ENCODE results near the gene RPS26. TPM values are rescaled to one million over a fixed set of nuclear protein-coding genes. Genes with fewer than 3 reads are reported as not detected.
A peak's percentile ranks its signal among the peaks of the same experiment; 100 is the strongest.
"Not testable (repeated sequence)": the region's sequence is repeated elsewhere in the genome, so short reads cannot be mapped to it uniquely, and the experiment has no call there.

Gene RPS26
- total and polyA plus RNA-seq, 3 experiments from 2014 or later: 48.8 to 1,127 (median 59.9) TPM

- H3K27me3 ChIP-seq (ENCODE audit: insufficient read depth, low read length, poor library complexity, severe bottlenecking); POLR2A ChIA-PET; H3K4me3 ChIP-seq (ENCODE audit: low read length); H3K4me1 ChIP-seq (ENCODE audit: insufficient read depth, low read length); H3K27ac Mint-ChIP-seq; DNase-seq; H3K27ac ChIP-seq (ENCODE audit: low read depth, low read length); H3K9me3 Mint-ChIP-seq; H3K9me3 ChIP-seq (ENCODE audit: low read length); H3K27me3 Mint-ChIP-seq; H3K36me3 Mint-ChIP-seq; H3K36me3 ChIP-seq (ENCODE audit: insufficient read depth, low read length); H3K4me3 Mint-ChIP-seq: not testable (repeated sequence)
- CTCF ChIA-PET: interaction anchor here (0.7 to 4.7 kb wide), 2 partner anchors 23 to 25 kb away, joined by 4 to 21 read pairs; partner anchors contain the start of gene RAB5B
- peaks cover 11 to 14% (median 13%) of the 10 kb centered on the region in 3 donors for H3K4me1 Mint-ChIP-seq
These were observed 42.2 kb upstream of the RPS26 start for GRCh38 chr12:55999522-55999921.

- H3K4me3 ChIP-seq (ENCODE audit: low read length); H3K36me3 Mint-ChIP-seq; H3K27ac ChIP-seq (ENCODE audit: low read depth, low read length); H3K9me3 Mint-ChIP-seq; H3K27me3 Mint-ChIP-seq; DNase-seq; H3K9me3 ChIP-seq (ENCODE audit: low read length); H3K4me3 Mint-ChIP-seq; H3K4me1 ChIP-seq (ENCODE audit: insufficient read depth, low read length); H3K27ac Mint-ChIP-seq; H3K36me3 ChIP-seq (ENCODE audit: insufficient read depth, low read length); POLR2A ChIA-PET; H3K27me3 ChIP-seq (ENCODE audit: insufficient read depth, low read length, poor library complexity, severe bottlenecking): not testable (repeated sequence)
- CTCF ChIA-PET: interaction anchor here (0.7 to 4.7 kb wide), 3 partner anchors 22 to 28 kb away, joined by 3 to 21 read pairs (median 4); partner anchors contain the start of gene RAB5B
- H3K4me1 Mint-ChIP-seq: peaks cover 11 to 15% (median 14%) of the 10 kb centered on the region in 3 donors
These were observed 41.6 kb upstream of the RPS26 start for GRCh38 chr12:55999999-56000540.

- H3K4me3 ChIP-seq (ENCODE audit: low read length): no peak overlapping the region
- peaks cover 8 to 16% (median 10%) of the 10 kb centered on the region in 3 donors for H3K4me1 Mint-ChIP-seq
- no peaks in the 10 kb centered on the region for H3K9me3 Mint-ChIP-seq
- peaks cover 0 to 5% of the 10 kb centered on the region in 2 donors for H3K27me3 Mint-ChIP-seq
- no peak overlapping the region for H3K27ac ChIP-seq (ENCODE audit: low read depth, low read length)
- ChIA-PET POLR2A (no interaction called here), CTCF (no interaction called here)
- H3K9me3 ChIP-seq (ENCODE audit: low read length): no peaks in the 10 kb centered on the region
- H3K4me3 Mint-ChIP-seq: no peak overlapping the region
- no peak overlapping the region for H3K27ac Mint-ChIP-seq
- no peak for DNase-seq
- H3K36me3 ChIP-seq (ENCODE audit: insufficient read depth, low read length): no peaks in the 10 kb centered on the region
- H3K4me1 ChIP-seq (ENCODE audit: insufficient read depth, low read length): peaks cover 5% of the 10 kb centered on the region
- H3K27me3 ChIP-seq (ENCODE audit: insufficient read depth, low read length, poor library complexity, severe bottlenecking): no peaks in the 10 kb centered on the region
- H3K36me3 Mint-ChIP-seq: no peaks in the 10 kb centered on the region
These were observed 40.1 kb upstream of the RPS26 start for GRCh38 chr12:56001487-56002100.

GRCh38 chr12:56003376-56003775 lies 38.3 kb upstream of the RPS26 start:
- not testable (repeated sequence) for H3K9me3 ChIP-seq (ENCODE audit: low read length); H3K36me3 Mint-ChIP-seq; H3K36me3 ChIP-seq (ENCODE audit: insufficient read depth, low read length); H3K27me3 Mint-ChIP-seq; DNase-seq; H3K27me3 ChIP-seq (ENCODE audit: insufficient read depth, low read length, poor library complexity, severe bottlenecking); H3K9me3 Mint-ChIP-seq; H3K27ac ChIP-seq (ENCODE audit: low read depth, low read length); H3K4me3 ChIP-seq (ENCODE audit: low read length)
- ChIA-PET POLR2A (interaction anchor here (0.7 kb wide), 1 partner anchor 359 kb away, joined by 6 read pairs; no protein-coding TSS in a partner anchor), CTCF (interaction anchor here (1.2 kb wide), 1 partner anchor 26 kb away, joined by 3 read pairs; no protein-coding TSS in a partner anchor)
- H3K4me1 ChIP-seq (ENCODE audit: insufficient read depth, low read length): peaks cover 11% of the 10 kb centered on the region
- Mint-ChIP-seq H3K4me3 (peak overlapping the region in 1 of 7 donors; percentile 10), H3K4me1 (peaks cover 16 to 26% (median 17%) of the 10 kb centered on the region in 3 donors), H3K27ac (peak overlapping the region in 1 of 8 donors; percentile 38)

GRCh38 chr12:56004211-56004610 lies 37.5 kb upstream of the RPS26 start:
- Mint-ChIP-seq H3K36me3 (no peaks in the 10 kb centered on the region), H3K27ac (no peak overlapping the region), H3K27me3 (peaks cover 0 to 5% of the 10 kb centered on the region in 2 donors), H3K4me3 (peak overlapping the region in 2 of 7 donors; percentile 36 to 55), H3K9me3 (no peaks in the 10 kb centered on the region), H3K4me1 (peaks cover 19 to 32% (median 20%) of the 10 kb centered on the region in 3 donors)
- no peak overlapping the region for H3K27ac ChIP-seq (ENCODE audit: low read depth, low read length)
- H3K36me3 ChIP-seq (ENCODE audit: insufficient read depth, low read length): no peaks in the 10 kb centered on the region
- H3K4me3 ChIP-seq (ENCODE audit: low read length): no peak overlapping the region
- CTCF ChIA-PET: interaction anchor here (1.2 kb wide), 1 partner anchor 25 kb away, joined by 3 read pairs; no protein-coding TSS in a partner anchor
- no peaks in the 10 kb centered on the region for H3K9me3 ChIP-seq (ENCODE audit: low read length)
- peaks cover 11% of the 10 kb centered on the region for H3K4me1 ChIP-seq (ENCODE audit: insufficient read depth, low read length)
- DNase-seq: no peak
- no peaks in the 10 kb centered on the region for H3K27me3 ChIP-seq (ENCODE audit: insufficient read depth, low read length, poor library complexity, severe bottlenecking)
- POLR2A ChIA-PET: no interaction called here

GRCh38 chr12:56007564-56008559 lies 33.9 kb upstream of the RPS26 start:
- no peaks in the 10 kb centered on the region for H3K9me3 Mint-ChIP-seq
- DNase-seq: peak; percentile 47 to 77 (median 66)
- H3K27me3 ChIP-seq (ENCODE audit: insufficient read depth, low read length, poor library complexity, severe bottlenecking): no peaks in the 10 kb centered on the region
- H3K27ac ChIP-seq (ENCODE audit: low read depth, low read length): peak overlapping the region; percentile 45
- no peaks in the 10 kb centered on the region for H3K9me3 ChIP-seq (ENCODE audit: low read length)
- ChIA-PET POLR2A (interaction anchor here (0.8 to 1.7 kb wide), 2 partner anchors 34 to 264 kb away, joined by 6 to 7 read pairs; partner anchors contain the start of gene RAB5B), CTCF (interaction anchor here (0.8 kb wide), 1 partner anchor 12 kb away, joined by 4 read pairs; no protein-coding TSS in a partner anchor)
- H3K4me3 ChIP-seq (ENCODE audit: low read length): peak overlapping the region; percentile 61
- H3K4me3 Mint-ChIP-seq: peak overlapping the region; percentile 75 to 92 (median 85)
- H3K4me1 ChIP-seq (ENCODE audit: insufficient read depth, low read length): peaks cover 11% of the 10 kb centered on the region
- H3K4me1 Mint-ChIP-seq: peaks cover 17 to 28% (median 19%) of the 10 kb centered on the region in 3 donors
- H3K36me3 Mint-ChIP-seq: peaks cover 0 to 5% (median 1%) of the 10 kb centered on the region in 3 donors
- H3K27me3 Mint-ChIP-seq: peaks cover 0 to 2% of the 10 kb centered on the region in 2 donors
- H3K27ac Mint-ChIP-seq: peak overlapping the region in 7 of 8 donors; percentile 5 to 94 (median 89)
- no peaks in the 10 kb centered on the region for H3K36me3 ChIP-seq (ENCODE audit: insufficient read depth, low read length)

- ChIA-PET POLR2A (no interaction called here), CTCF (no interaction called here)
- DNase-seq: no peak
- peaks cover 17 to 25% (median 19%) of the 10 kb centered on the region in 3 donors for H3K4me1 Mint-ChIP-seq
- Histone ChIP-seq H3K36me3 (ENCODE audit: insufficient read depth, low read length) (no peaks in the 10 kb centered on the region), H3K4me3 (ENCODE audit: low read length) (no peak overlapping the region), H3K27me3 (ENCODE audit: insufficient read depth, low read length, poor library complexity, severe bottlenecking) (no peaks in the 10 kb centered on the region), H3K9me3 (ENCODE audit: low read length) (no peaks in the 10 kb centered on the region), H3K27ac (ENCODE audit: low read depth, low read length) (no peak overlapping the region), H3K4me1 (ENCODE audit: insufficient read depth, low read length) (peaks cover 11% of the 10 kb centered on the region)
- no peaks in the 10 kb centered on the region for H3K9me3 Mint-ChIP-seq
- peak overlapping the region in 2 of 7 donors; percentile 13 to 79 for H3K4me3 Mint-ChIP-seq
- H3K27ac Mint-ChIP-seq: no peak overlapping the region
- peaks cover 0 to 2% of the 10 kb centered on the region in 2 donors for H3K27me3 Mint-ChIP-seq
- H3K36me3 Mint-ChIP-seq: peaks cover 2 to 5% (median 3%) of the 10 kb centered on the region in 3 donors
These were observed 31.6 kb upstream of the RPS26 start for GRCh38 chr12:56010111-56010570.

Data from CD8-positive, alpha-beta memory T cell (primary cell).